ENCODE measurements around the gene DHRSX.

DNA sequence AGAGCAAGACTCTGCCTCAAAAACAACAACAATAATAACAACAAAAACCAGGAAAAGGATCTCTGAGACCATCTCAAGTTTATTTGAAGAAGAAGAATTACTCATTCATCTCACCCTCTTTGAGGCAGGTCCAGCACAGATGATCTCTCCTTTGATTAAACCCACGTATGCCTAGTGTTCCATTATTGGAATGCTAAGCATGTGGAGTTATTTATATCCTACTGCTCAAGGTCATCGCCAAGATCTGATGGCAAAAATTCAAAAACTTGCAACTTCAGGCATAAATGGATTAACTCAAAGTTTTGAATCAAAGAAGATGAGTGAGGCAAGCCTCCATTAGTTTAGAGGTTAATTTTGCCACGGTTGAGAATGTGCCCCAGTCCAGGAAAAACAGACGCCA lies 184.2 kb downstream of the DHRSX start:
- TF ChIP-seq, protein P1, sequence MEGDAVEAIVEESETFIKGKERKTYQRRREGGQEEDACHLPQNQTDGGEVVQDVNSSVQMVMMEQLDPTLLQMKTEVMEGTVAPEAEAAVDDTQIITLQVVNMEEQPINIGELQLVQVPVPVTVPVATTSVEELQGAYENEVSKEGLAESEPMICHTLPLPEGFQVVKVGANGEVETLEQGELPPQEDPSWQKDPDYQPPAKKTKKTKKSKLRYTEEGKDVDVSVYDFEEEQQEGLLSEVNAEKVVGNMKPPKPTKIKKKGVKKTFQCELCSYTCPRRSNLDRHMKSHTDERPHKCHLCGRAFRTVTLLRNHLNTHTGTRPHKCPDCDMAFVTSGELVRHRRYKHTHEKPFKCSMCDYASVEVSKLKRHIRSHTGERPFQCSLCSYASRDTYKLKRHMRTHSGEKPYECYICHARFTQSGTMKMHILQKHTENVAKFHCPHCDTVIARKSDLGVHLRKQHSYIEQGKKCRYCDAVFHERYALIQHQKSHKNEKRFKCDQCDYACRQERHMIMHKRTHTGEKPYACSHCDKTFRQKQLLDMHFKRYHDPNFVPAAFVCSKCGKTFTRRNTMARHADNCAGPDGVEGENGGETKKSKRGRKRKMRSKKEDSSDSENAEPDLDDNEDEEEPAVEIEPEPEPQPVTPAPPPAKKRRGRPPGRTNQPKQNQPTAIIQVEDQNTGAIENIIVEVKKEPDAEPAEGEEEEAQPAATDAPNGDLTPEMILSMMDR (conservative IDR thresholded peaks at IDR 0.05; ENCODE audit: low read depth, low read length), result no peak
- no peak for TF ChIP-seq EZH2phosphoT487 (IDR thresholded peaks at IDR 0.05; ENCODE audit: borderline replicate concordance, low read length)
- no peak for TF ChIP-seq EZH2 (IDR thresholded peaks at IDR 0.05; ENCODE audit: low read length, unreplicated experiment)

Data from PC-3 (cell line).